Keratinocyte (primary cell): ENCODE measurements around the gene SLC39A11. TPM values are rescaled to one million over a fixed set of nuclear protein-coding genes. Genes with fewer than 3 reads are reported as not detected.

Source experiments
- DNase-seq: peaks from one replicate; pipeline ENCODE4 v3.0.0-alpha.2; 2011; ENCODE audit warnings: low read depth, missing footprints, low spot score
- FAIRE-seq: peaks from 2 replicates; lab custom pipeline; 2011; peaks lifted over from hg19 to GRCh38; lab: Jason Lieb, UNC
- H2AFZ ChIP-seq: 2 replicates; pipeline ENCODE4 v1.6.0; 2012; ENCODE audit warnings: low read length, control low read depth, inconsistent platforms; ENCODE audit not compliant: control insufficient read depth
- H3K27ac ChIP-seq: 2 replicates; pipeline ENCODE4 v1.5.1; 2011; ENCODE audit warnings: low read length; ENCODE audit not compliant: control insufficient read depth, insufficient read depth
- H3K27me3 ChIP-seq: 3 replicates; pipeline ENCODE4 v1.6.0; 2011; ENCODE audit warnings: low read length; ENCODE audit not compliant: control insufficient read depth, insufficient read depth; ENCODE audit errors: extremely low read depth
- H3K36me3 ChIP-seq, 2 experiments: 2 replicates in 1 of 2; 3 replicates in 1 of 2; pipeline ENCODE4 v1.5.1; 2011; ENCODE audit warnings: low read length in 2 of 2, mild to moderate bottlenecking in 1 of 2; ENCODE audit not compliant: control insufficient read depth in 2 of 2, insufficient read depth in 2 of 2; ENCODE audit errors: extremely low read depth in 1 of 2
- H3K4me1 ChIP-seq: 3 replicates; pipeline ENCODE4 v1.5.1; 2011; ENCODE audit warnings: low read length; ENCODE audit not compliant: control insufficient read depth, insufficient read depth; ENCODE audit errors: extremely low read depth
- H3K4me2 ChIP-seq: 3 replicates; pipeline ENCODE4 v1.6.0; 2011; ENCODE audit warnings: low read depth, low read length; ENCODE audit not compliant: control insufficient read depth, insufficient read depth; ENCODE audit errors: extremely low read depth
- H3K4me3 ChIP-seq, 3 experiments: fragments of 200-600 bp in 1 of 3; sonication (generic) in 1 of 3; 2 replicates in 2 of 3; 3 replicates in 1 of 3; pipeline ENCODE4 v1.5.1; 2011 to 2016; ENCODE audit warnings: low read length in 3 of 3, mild to moderate bottlenecking in 3 of 3, control low read depth in 2 of 3, inconsistent platforms in 1 of 3, low read depth in 1 of 3, mixed read lengths in 1 of 3, mixed run types in 1 of 3, moderate library complexity in 1 of 3; ENCODE audit not compliant: control insufficient read depth in 2 of 3, insufficient read depth in 2 of 3; ENCODE audit errors: extremely low read depth in 1 of 3
- H3K79me2 ChIP-seq: 2 replicates; pipeline ENCODE4 v1.6.0; 2012; ENCODE audit warnings: low read length; ENCODE audit not compliant: control insufficient read depth, insufficient read depth
- H3K9ac ChIP-seq: 3 replicates; pipeline ENCODE4 v1.6.0; 2011; ENCODE audit warnings: low read length; ENCODE audit not compliant: control insufficient read depth, insufficient read depth; ENCODE audit errors: extremely low read depth
- H3K9me1 ChIP-seq: 3 replicates; pipeline ENCODE4 v1.6.0; 2011; ENCODE audit warnings: low read length; ENCODE audit not compliant: control insufficient read depth, insufficient read depth; ENCODE audit errors: extremely low read depth
- H3K9me3 ChIP-seq: 2 replicates; pipeline ENCODE4 v1.5.1; 2012; ENCODE audit warnings: low read depth, low read length; ENCODE audit not compliant: control insufficient read depth
- H4K20me1 ChIP-seq: 3 replicates; pipeline ENCODE4 v1.6.0; 2011; ENCODE audit warnings: low read length; ENCODE audit not compliant: control insufficient read depth, insufficient read depth; ENCODE audit errors: extremely low read depth
- CTCF ChIP-seq, 3 experiments: IDR thresholded peaks in 1 of 3; conservative IDR thresholded peaks in 1 of 3; optimal IDR thresholded peaks in 1 of 3; 2 replicates in 2 of 3; 3 replicates in 1 of 3; pipeline versions ENCODE3 to v1.5.1; 2011; ENCODE audit warnings: low read length in 3 of 3, mild to moderate bottlenecking in 3 of 3, moderate library complexity in 2 of 3, control low read depth in 1 of 3, inconsistent platforms in 1 of 3; ENCODE audit not compliant: insufficient read depth in 2 of 3; ENCODE audit errors: extremely low read depth in 1 of 3
- EZH2 ChIP-seq: IDR thresholded peaks from one replicate; pipeline ENCODE4 v1.6.1; 2012; ENCODE audit warnings: inconsistent platforms, mild to moderate bottlenecking, low read length, moderate library complexity
- dilution Hi-C: fragments of 300-500 bp; cut with MboI; formaldehyde crosslinking; loops from one replicate; pipeline ENCODE4 v1.7.0; 2020; ENCODE audit warnings: low sequenced_read_pairs; ENCODE audit not compliant: extremely low pct_ligation_motif_present
- polyA plus RNA-seq, 5 experiments: library from polyadenylated mRNA; depleted of rRNA in 3 of 5; stranded (reverse) in 3 of 5; stranded (forward) in 1 of 5; unstranded in 1 of 5; fragments of >200 nt; gene quantifications; 1 replicate in 1 of 5; 2 replicates in 3 of 5; 3 replicates in 1 of 5; pipeline versions ENCODE4 v1.2.1 to v1.2.3, GENCODE V29; 2011 to 2012; ENCODE audit warnings: missing spikeins in 2 of 5, low read depth in 1 of 5, low replicate concordance in 1 of 5

SLC39A11 gene
- polyA plus RNA-seq, 1 donor (not counting 4 experiments of a cell fraction or from before 2014, with no cell fraction given) = 11.5 TPM

DNA sequence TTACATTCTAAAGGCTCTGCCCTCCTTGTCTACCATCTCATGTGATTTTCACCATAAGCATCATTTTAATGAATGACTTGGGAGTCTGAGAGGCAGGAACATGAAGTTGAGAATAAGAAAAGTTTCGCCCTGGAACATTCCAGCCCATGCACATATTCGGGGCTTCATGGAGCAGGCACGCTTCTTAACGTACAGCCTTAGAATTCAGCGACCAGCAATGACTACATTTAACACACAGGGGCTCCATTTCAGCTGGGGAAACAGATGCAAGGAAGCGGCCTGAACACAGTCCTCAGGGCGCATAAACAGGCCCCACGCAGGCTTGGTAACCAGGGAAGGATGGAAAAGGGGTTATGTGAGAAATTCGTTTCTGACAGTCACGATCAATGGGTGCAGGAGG is 357.4 kb downstream of the SLC39A11 start:
- Histone ChIP-seq H3K27ac (no peak overlapping the region), H4K20me1 (no peaks in the 10 kb centered on the region), H3K79me2 (no peaks in the 10 kb centered on the region), H2AFZ (no peak overlapping the region), H3K4me3 (no peak overlapping the region), H3K9ac (no peak overlapping the region), H3K9me1 (no peaks in the 10 kb centered on the region), H3K4me2 (no peak overlapping the region), H3K36me3 (peaks cover 0 to 3% of the 10 kb centered on the region in 2 experiments), H3K4me1 (no peaks in the 10 kb centered on the region), H3K9me3 (no peaks in the 10 kb centered on the region), H3K27me3 (no peaks in the 10 kb centered on the region)
- FAIRE-seq (no peak), DNase-seq (no peak)
- dilution Hi-C loops = no loop called here
- TF ChIP-seq EZH2 (no peak), CTCF (optimal IDR thresholded peaks at IDR 0.05 in 1 of 3, IDR thresholded peaks at IDR 0.05 in 1 of 3, conservative IDR thresholded peaks at IDR 0.05 in 1 of 3; ENCODE audit: extremely low read depth in 1 of 3, insufficient read depth in 2 of 3, low read length in 3 of 3) (no peak)

DNA sequence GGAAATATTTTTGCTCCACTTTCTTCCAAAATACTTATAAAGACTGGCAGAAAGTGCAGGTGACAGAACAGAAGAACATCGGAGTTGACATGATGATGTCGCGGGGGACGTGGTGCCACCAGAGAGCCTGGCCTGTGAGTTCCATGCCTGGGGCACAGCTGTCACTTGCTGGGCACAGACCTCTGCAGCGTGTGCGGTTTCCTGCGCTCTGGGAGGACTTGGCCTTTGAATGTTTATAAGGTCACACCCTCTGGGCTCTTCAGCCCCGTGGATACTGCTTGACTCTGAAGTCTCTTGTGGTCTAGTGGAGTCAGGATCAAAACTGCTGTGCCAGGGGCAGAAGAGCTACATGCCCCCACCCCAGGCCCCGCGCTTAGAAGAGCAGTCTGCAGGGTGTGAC is 357.9 kb downstream of the SLC39A11 start:
- TF ChIP-seq EZH2 (no peak), CTCF (optimal IDR thresholded peaks at IDR 0.05 in 1 of 3, IDR thresholded peaks at IDR 0.05 in 1 of 3, conservative IDR thresholded peaks at IDR 0.05 in 1 of 3; ENCODE audit: extremely low read depth in 1 of 3, insufficient read depth in 2 of 3, low read length in 3 of 3) (no peak)
- Histone ChIP-seq H4K20me1 (no peaks in the 10 kb centered on the region), H3K9me1 (no peaks in the 10 kb centered on the region), H3K27me3 (no peaks in the 10 kb centered on the region), H3K4me1 (no peaks in the 10 kb centered on the region), H3K4me2 (no peak overlapping the region), H3K9me3 (no peaks in the 10 kb centered on the region), H3K9ac (no peak overlapping the region), H3K4me3 (no peak overlapping the region), H3K27ac (no peak overlapping the region), H2AFZ (no peak overlapping the region), H3K36me3 (peaks cover 0 to 3% of the 10 kb centered on the region in 2 experiments), H3K79me2 (no peaks in the 10 kb centered on the region)
- FAIRE-seq (no peak), DNase-seq (no peak)
- dilution Hi-C loops = no loop called here
